Measurements from ENCODE around the gene YWHAH.
"Not testable (repeated sequence)": the region's sequence is repeated elsewhere in the genome, so short reads cannot be mapped to it uniquely, and the experiment has no call there.

Gene YWHAH

GRCh38 chr22:31970490-31971444 lies 26.4 kb downstream of the YWHAH start:
- H3K4me3 Mint-ChIP-seq: peak overlapping the region; percentile 71
- peak overlapping the region; percentile 34 for H3K27ac Mint-ChIP-seq
- DNase-seq: peak; percentile 95
- H3K36me3 Mint-ChIP-seq (ENCODE audit: low read depth): no peaks in the 10 kb centered on the region
- H3K27me3 Mint-ChIP-seq: no peaks in the 10 kb centered on the region
- H3K4me1 Mint-ChIP-seq (ENCODE audit: low read depth): peaks cover 13% of the 10 kb centered on the region
- no peaks in the 10 kb centered on the region for H3K9me3 Mint-ChIP-seq

GRCh38 chr22:31972180-31972579 lies 27.8 kb downstream of the YWHAH start:
- Mint-ChIP-seq H3K4me3 (no peak overlapping the region), H3K27ac (no peak overlapping the region), H3K9me3 (no peaks in the 10 kb centered on the region)

GRCh38 chr22:31973739-31974138 lies 29.4 kb downstream of the YWHAH start:
- Mint-ChIP-seq H3K27ac (no peak overlapping the region), H3K36me3 (ENCODE audit: low read depth) (no peaks in the 10 kb centered on the region), H3K27me3 (peaks cover 2% of the 10 kb centered on the region), H3K4me1 (ENCODE audit: low read depth) (peaks cover 17% of the 10 kb centered on the region), H3K4me3 (no peak overlapping the region), H3K9me3 (no peaks in the 10 kb centered on the region)
- DNase-seq: no peak

More at GRCh38 chr22:31972180-31972579, 27.8 kb downstream of the YWHAH start:
- H3K4me1 Mint-ChIP-seq (ENCODE audit: low read depth): peaks cover 15% of the 10 kb centered on the region
- no peak for DNase-seq
- H3K27me3 Mint-ChIP-seq: peaks cover 2% of the 10 kb centered on the region
- H3K36me3 Mint-ChIP-seq (ENCODE audit: low read depth): no peaks in the 10 kb centered on the region

GRCh38 chr22:31977141-31977841 lies 33.0 kb downstream of the YWHAH start:
- Mint-ChIP-seq H3K27me3 (peaks cover 2% of the 10 kb centered on the region), H3K36me3 (ENCODE audit: low read depth) (no peaks in the 10 kb centered on the region), H3K9me3 (no peaks in the 10 kb centered on the region), H3K27ac (no peak overlapping the region), H3K4me1 (ENCODE audit: low read depth) (peaks cover 4% of the 10 kb centered on the region), H3K4me3 (no peak overlapping the region)
- DNase-seq: peak; percentile 87

GRCh38 chr22:31977939-31978338 lies 33.6 kb downstream of the YWHAH start:
- Mint-ChIP-seq H3K27me3 (peaks cover 2% of the 10 kb centered on the region), H3K4me1 (ENCODE audit: low read depth) (peaks cover 4% of the 10 kb centered on the region), H3K36me3 (ENCODE audit: low read depth) (no peaks in the 10 kb centered on the region), H3K27ac (no peak overlapping the region), H3K4me3 (no peak overlapping the region), H3K9me3 (no peaks in the 10 kb centered on the region)
- no peak for DNase-seq

- peaks cover 4% of the 10 kb centered on the region for H3K4me1 Mint-ChIP-seq (ENCODE audit: low read depth)
- no peaks in the 10 kb centered on the region for H3K36me3 Mint-ChIP-seq (ENCODE audit: low read depth)
- no peak for DNase-seq
- no peak overlapping the region for H3K27ac Mint-ChIP-seq
- no peak overlapping the region for H3K4me3 Mint-ChIP-seq
- no peaks in the 10 kb centered on the region for H3K9me3 Mint-ChIP-seq
- H3K27me3 Mint-ChIP-seq: peaks cover 2% of the 10 kb centered on the region
Measured at GRCh38 chr22:31980628-31981027, 36.3 kb downstream of the YWHAH start.

GRCh38 chr22:31981976-31982375 lies 37.6 kb downstream of the YWHAH start:
- not testable (repeated sequence) for H3K4me1 Mint-ChIP-seq (ENCODE audit: low read depth); H3K27ac Mint-ChIP-seq; DNase-seq; H3K36me3 Mint-ChIP-seq (ENCODE audit: low read depth); H3K27me3 Mint-ChIP-seq; H3K9me3 Mint-ChIP-seq; H3K4me3 Mint-ChIP-seq

- no peaks in the 10 kb centered on the region for H3K36me3 Mint-ChIP-seq (ENCODE audit: low read depth)
- H3K4me3 Mint-ChIP-seq: no peak overlapping the region
- no peaks in the 10 kb centered on the region for H3K9me3 Mint-ChIP-seq
- no peak for DNase-seq
- no peaks in the 10 kb centered on the region for H3K4me1 Mint-ChIP-seq (ENCODE audit: low read depth)
- H3K27me3 Mint-ChIP-seq: peaks cover 10% of the 10 kb centered on the region
- H3K27ac Mint-ChIP-seq: no peak overlapping the region
Measured at GRCh38 chr22:31983911-31984656, 39.7 kb downstream of the YWHAH start.

GRCh38 chr22:31987218-31987617 lies 42.9 kb downstream of the YWHAH start:
- Mint-ChIP-seq H3K9me3 (no peaks in the 10 kb centered on the region), H3K4me3 (no peak overlapping the region), H3K4me1 (ENCODE audit: low read depth) (no peaks in the 10 kb centered on the region), H3K36me3 (ENCODE audit: low read depth) (no peaks in the 10 kb centered on the region), H3K27ac (no peak overlapping the region), H3K27me3 (peaks cover 21% of the 10 kb centered on the region)
- DNase-seq: no peak

- Mint-ChIP-seq H3K4me3 (no peak overlapping the region), H3K27me3 (peaks cover 21% of the 10 kb centered on the region), H3K27ac (no peak overlapping the region), H3K9me3 (no peaks in the 10 kb centered on the region), H3K36me3 (ENCODE audit: low read depth) (no peaks in the 10 kb centered on the region), H3K4me1 (ENCODE audit: low read depth) (no peaks in the 10 kb centered on the region)
- no peak for DNase-seq
Measured at GRCh38 chr22:31991102-31991839, 46.9 kb downstream of the YWHAH start.

- Mint-ChIP-seq H3K4me3 (no peak overlapping the region), H3K27me3 (peaks cover 25% of the 10 kb centered on the region), H3K36me3 (ENCODE audit: low read depth) (no peaks in the 10 kb centered on the region), H3K27ac (no peak overlapping the region), H3K9me3 (no peaks in the 10 kb centered on the region), H3K4me1 (ENCODE audit: low read depth) (no peaks in the 10 kb centered on the region)
- DNase-seq: no peak
Measured at GRCh38 chr22:31995046-31995445, 50.7 kb downstream of the YWHAH start.

- H3K27ac Mint-ChIP-seq: no peak overlapping the region
- H3K36me3 Mint-ChIP-seq (ENCODE audit: low read depth): no peaks in the 10 kb centered on the region
- no peaks in the 10 kb centered on the region for H3K9me3 Mint-ChIP-seq
- DNase-seq: no peak
- peaks cover 19% of the 10 kb centered on the region for H3K27me3 Mint-ChIP-seq
- peaks cover 2% of the 10 kb centered on the region for H3K4me1 Mint-ChIP-seq (ENCODE audit: low read depth)
- H3K4me3 Mint-ChIP-seq: no peak overlapping the region
Measured at GRCh38 chr22:31995807-31996206, 51.5 kb downstream of the YWHAH start.

GRCh38 chr22:31998784-31999385 lies 54.5 kb downstream of the YWHAH start:
- H3K27me3 Mint-ChIP-seq: peaks cover 20% of the 10 kb centered on the region
- H3K36me3 Mint-ChIP-seq (ENCODE audit: low read depth): no peaks in the 10 kb centered on the region
- H3K27ac Mint-ChIP-seq: no peak overlapping the region
- no peak for DNase-seq
- peaks cover 2% of the 10 kb centered on the region for H3K4me1 Mint-ChIP-seq (ENCODE audit: low read depth)
- H3K9me3 Mint-ChIP-seq: no peaks in the 10 kb centered on the region
- no peak overlapping the region for H3K4me3 Mint-ChIP-seq

GRCh38 chr22:32000181-32000580 lies 55.8 kb downstream of the YWHAH start:
- no peaks in the 10 kb centered on the region for H3K9me3 Mint-ChIP-seq
- no peaks in the 10 kb centered on the region for H3K36me3 Mint-ChIP-seq (ENCODE audit: low read depth)
- H3K4me1 Mint-ChIP-seq (ENCODE audit: low read depth): peaks cover 2% of the 10 kb centered on the region
- peaks cover 28% of the 10 kb centered on the region for H3K27me3 Mint-ChIP-seq
- H3K27ac Mint-ChIP-seq: no peak overlapping the region
- DNase-seq: no peak
- no peak overlapping the region for H3K4me3 Mint-ChIP-seq
